Breast epithelium (tissue), 3 donors: ENCODE measurements around the gene FBXW12.
"Not testable (repeated sequence)": the region's sequence is repeated elsewhere in the genome, so short reads cannot be mapped to it uniquely, and the experiment has no call there.

ENCODE experiments used
- POLR2A ChIP-seq: fragments of 450-650 bp; IDR thresholded peaks from one replicate; pipeline ENCODE4 v1.6.1; 2016; ENCODE audit warnings: antibody characterized with exemption, mild to moderate bottlenecking, moderate library complexity
- POLR2AphosphoS5 ChIP-seq, 3 donors: sonication (generic); formaldehyde crosslinking; IDR thresholded peaks; one replicate each; pipeline ENCODE4 v1.6.1; 2017; ENCODE audit warnings: antibody characterized with exemption in 3 of 3
- TF ChIP-seq, protein P1 (sequence below), 3 donors: fragments of 450-650 bp; IDR thresholded peaks; one replicate each; pipeline ENCODE4 v1.5.1; 2016 to 2017; ENCODE audit warnings: antibody characterized with exemption in 3 of 3, mild to moderate bottlenecking in 3 of 3, moderate library complexity in 3 of 3

DNA sequence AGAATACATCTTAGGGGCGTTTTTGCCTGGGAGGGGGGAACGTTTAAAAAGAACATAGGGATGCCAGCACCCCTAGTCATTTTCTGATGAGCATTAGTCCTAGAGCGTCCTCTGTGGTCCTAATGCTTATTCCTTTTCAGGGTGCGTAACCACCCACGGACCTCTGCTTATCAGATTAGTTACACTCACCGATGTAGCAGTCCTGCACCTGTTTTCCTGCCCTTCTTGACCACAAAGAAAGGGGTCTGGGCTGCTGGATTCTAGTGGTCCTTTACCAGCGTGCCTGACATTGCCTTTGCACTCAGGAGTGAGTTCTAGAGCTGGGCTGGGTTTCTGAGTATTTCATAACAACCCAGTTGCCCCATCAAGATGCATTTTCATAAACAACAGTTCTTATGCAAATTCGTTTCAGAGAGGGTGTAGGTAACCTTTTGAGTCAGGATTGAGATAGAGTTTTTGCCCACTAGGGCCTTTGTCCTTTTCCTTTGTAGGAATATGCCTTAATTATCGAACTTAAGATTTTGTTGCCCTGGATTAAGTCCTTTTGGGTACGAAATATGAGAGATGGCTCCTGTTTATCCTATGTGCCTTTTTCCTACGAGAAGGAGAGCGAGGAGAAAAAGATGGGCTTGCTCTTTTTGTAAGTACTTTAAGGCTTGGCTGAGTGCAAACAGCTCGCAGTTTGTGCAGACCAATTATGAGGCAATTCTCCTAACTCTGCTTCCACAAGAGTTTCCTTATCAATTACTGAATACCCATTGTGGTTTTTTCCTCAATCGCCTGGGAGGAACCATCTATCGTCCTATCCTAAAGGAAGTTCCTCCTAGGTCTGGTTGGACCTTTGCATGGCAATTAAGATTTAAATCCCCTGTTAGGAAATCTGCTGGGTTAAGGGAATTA, 38.4 kb upstream of the FBXW12 start, which contains the start of gene SPINK8:
- not testable (repeated sequence) for TF ChIP-seq POLR2A; POLR2AphosphoS5 (IDR thresholded peaks at IDR 0.05)
- TF ChIP-seq, protein P1, sequence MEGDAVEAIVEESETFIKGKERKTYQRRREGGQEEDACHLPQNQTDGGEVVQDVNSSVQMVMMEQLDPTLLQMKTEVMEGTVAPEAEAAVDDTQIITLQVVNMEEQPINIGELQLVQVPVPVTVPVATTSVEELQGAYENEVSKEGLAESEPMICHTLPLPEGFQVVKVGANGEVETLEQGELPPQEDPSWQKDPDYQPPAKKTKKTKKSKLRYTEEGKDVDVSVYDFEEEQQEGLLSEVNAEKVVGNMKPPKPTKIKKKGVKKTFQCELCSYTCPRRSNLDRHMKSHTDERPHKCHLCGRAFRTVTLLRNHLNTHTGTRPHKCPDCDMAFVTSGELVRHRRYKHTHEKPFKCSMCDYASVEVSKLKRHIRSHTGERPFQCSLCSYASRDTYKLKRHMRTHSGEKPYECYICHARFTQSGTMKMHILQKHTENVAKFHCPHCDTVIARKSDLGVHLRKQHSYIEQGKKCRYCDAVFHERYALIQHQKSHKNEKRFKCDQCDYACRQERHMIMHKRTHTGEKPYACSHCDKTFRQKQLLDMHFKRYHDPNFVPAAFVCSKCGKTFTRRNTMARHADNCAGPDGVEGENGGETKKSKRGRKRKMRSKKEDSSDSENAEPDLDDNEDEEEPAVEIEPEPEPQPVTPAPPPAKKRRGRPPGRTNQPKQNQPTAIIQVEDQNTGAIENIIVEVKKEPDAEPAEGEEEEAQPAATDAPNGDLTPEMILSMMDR (IDR thresholded peaks at IDR 0.05) = not testable (repeated sequence)
